Colonic mucosa (tissue), 4 donors: Measurements from ENCODE around the gene DCLK3. TPM values are rescaled to one million over a fixed set of nuclear protein-coding genes. Genes with fewer than 3 reads are reported as not detected.

Source experiments
- DNase-seq: peaks from one replicate; pipeline ENCODE4 v3.0.0-alpha.2; 2020
- H3K27ac ChIP-seq: fragments of 200-600 bp; one replicate; pipeline ENCODE4 v1.8.0; 2021
- H3K27me3 ChIP-seq: fragments of 200-600 bp; one replicate; pipeline ENCODE4 v1.8.0; 2021
- H3K36me3 ChIP-seq: fragments of 200-600 bp; one replicate; pipeline ENCODE4 v1.8.0; 2021
- H3K4me1 ChIP-seq: fragments of 200-600 bp; one replicate; pipeline ENCODE4 v1.8.0; 2021; ENCODE audit warnings: mild to moderate bottlenecking
- H3K4me3 ChIP-seq: fragments of 200-600 bp; one replicate; pipeline ENCODE4 v1.8.0; 2021
- H3K9ac ChIP-seq, 2 donors: one replicate each; pipeline ENCODE4 v1.7.0; 2013; ENCODE audit warnings: control low read depth in 2 of 2, low read depth in 2 of 2, low read length in 2 of 2
- H3K9me3 ChIP-seq: fragments of 200-600 bp; one replicate; pipeline ENCODE4 v1.8.0; 2021
- CTCF ChIP-seq: fragments of 200-600 bp; IDR thresholded peaks from one replicate; pipeline ENCODE4 v1.8.0; 2022; ENCODE audit warnings: antibody characterized with exemption, mild to moderate bottlenecking
- intact Hi-C: fragments of 100-400 bp; cut with DNase I; formaldehyde crosslinking; loops from one replicate; pipeline ENCODE4 v1.14.1; 2022
- total RNA-seq, 2 donors: library from RNA; stranded (reverse); fragmentation: NEBNext Ultra II Directional in 1 of 2; extraction: Animal tissue kit (Norgen Biotek cat#: 25700) in 1 of 2; gene quantifications; one replicate each; pipeline ENCODE4 v1.2.1, GENCODE V29; 2021
- donor health status: healthy.
- donor health status: DM: no; HTN: no; CAD: no.
- donor health status: DM: no; HTN: no; CAD: no.

DCLK3 gene
- total RNA-seq, 2 donors from 2014 or later, result 0.11 TPM; not detected in 1

- H3K9me3 ChIP-seq, result no peaks in the 10 kb centered on the region
- H3K4me1 ChIP-seq, result no peaks in the 10 kb centered on the region
- no peak overlapping the region for H3K27ac ChIP-seq
- no peak for DNase-seq
- H3K36me3 ChIP-seq, result no peaks in the 10 kb centered on the region
- H3K9ac ChIP-seq, result no peak overlapping the region
- TF ChIP-seq CTCF, result no peak
- intact Hi-C loops, result no loop called here
- H3K27me3 ChIP-seq, result no peaks in the 10 kb centered on the region
- H3K4me3 ChIP-seq, result no peak overlapping the region
These were observed 13.3 kb upstream of the DCLK3 start for GRCh38 chr3:36777424-36778218.

DNA sequence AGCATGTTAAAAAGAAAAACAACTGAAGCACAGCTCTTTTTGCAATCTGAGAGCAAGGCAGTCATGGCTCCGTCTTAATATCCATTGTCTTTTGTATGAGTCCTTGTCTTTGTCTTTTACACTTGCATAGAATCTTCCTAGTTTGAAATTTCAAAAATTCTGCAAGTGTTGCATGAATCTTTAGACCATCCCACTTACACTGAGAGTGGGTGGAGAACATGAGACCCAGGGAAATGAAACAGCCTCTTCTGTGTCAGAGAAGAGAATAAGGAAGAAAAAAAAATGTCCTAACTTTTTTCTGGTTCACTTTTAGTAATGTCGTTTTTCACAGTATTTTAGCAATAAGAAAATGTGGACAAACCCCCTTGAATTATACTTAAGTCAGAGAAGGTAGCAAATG, 12.1 kb upstream of the DCLK3 start:
- Histone ChIP-seq H3K27me3 (no peaks in the 10 kb centered on the region), H3K36me3 (no peaks in the 10 kb centered on the region), H3K9ac (no peak overlapping the region), H3K4me1 (no peaks in the 10 kb centered on the region), H3K4me3 (no peak overlapping the region), H3K9me3 (no peaks in the 10 kb centered on the region), H3K27ac (no peak overlapping the region)
- intact Hi-C loops, result no loop called here
- TF ChIP-seq CTCF, result no peak
- DNase-seq, result no peak

GRCh38 chr3:36774052-36774451, 9.7 kb upstream of the DCLK3 start:
- H3K9me3 ChIP-seq, result no peaks in the 10 kb centered on the region
- DNase-seq, result no peak
- no peak overlapping the region for H3K9ac ChIP-seq
- no peak overlapping the region for H3K27ac ChIP-seq
- no peak for TF ChIP-seq CTCF
- intact Hi-C loops, result no loop called here
- no peaks in the 10 kb centered on the region for H3K36me3 ChIP-seq
- H3K4me3 ChIP-seq, result no peak overlapping the region
- no peaks in the 10 kb centered on the region for H3K27me3 ChIP-seq
- no peaks in the 10 kb centered on the region for H3K4me1 ChIP-seq

DNA sequence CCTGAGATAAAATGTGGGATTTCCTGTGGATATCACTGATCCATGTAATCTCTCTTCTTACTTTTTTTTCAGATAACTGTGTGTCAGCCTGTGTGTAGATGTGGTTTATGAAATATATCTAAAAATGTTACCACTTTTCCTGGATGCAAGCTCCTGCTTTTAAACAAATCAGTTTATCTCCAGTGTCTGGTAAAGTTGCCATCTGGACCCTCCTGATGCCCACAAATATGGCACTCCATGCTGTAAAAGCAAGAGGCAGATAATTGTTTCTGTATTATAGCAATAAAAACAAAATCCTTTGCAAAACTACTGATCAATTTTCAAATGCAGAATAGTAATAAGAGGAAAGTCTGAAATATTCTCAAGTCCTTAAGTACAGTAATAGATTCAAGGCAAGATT, 7.6 kb upstream of the DCLK3 start:
- intact Hi-C loops, result no loop called here
- TF ChIP-seq CTCF, result no peak
- DNase-seq, result no peak
- Histone ChIP-seq H3K4me3 (no peak overlapping the region), H3K9ac (no peak overlapping the region), H3K27me3 (no peaks in the 10 kb centered on the region), H3K4me1 (no peaks in the 10 kb centered on the region), H3K9me3 (no peaks in the 10 kb centered on the region), H3K36me3 (no peaks in the 10 kb centered on the region), H3K27ac (no peak overlapping the region)

GRCh38 chr3:36769926-36770325, 5.6 kb upstream of the DCLK3 start:
- intact Hi-C loops, result no loop called here
- DNase-seq, result no peak
- Histone ChIP-seq H3K9me3 (no peaks in the 10 kb centered on the region), H3K27me3 (peaks cover 6% of the 10 kb centered on the region), H3K4me1 (no peaks in the 10 kb centered on the region), H3K4me3 (no peak overlapping the region), H3K36me3 (no peaks in the 10 kb centered on the region), H3K27ac (no peak overlapping the region), H3K9ac (no peak overlapping the region)
- TF ChIP-seq CTCF, result no peak
